Brain microvascular endothelial cell (primary cell): ENCODE results near the gene HDAC7.

Experiments used
- DNase-seq: peaks from one replicate; pipeline ENCODE4 v3.0.0-alpha.2; 2020
- H3K27ac ChIP-seq: fragments of 250-450 bp; sonication (Bioruptor Pico); 2 replicates; pipeline ENCODE4 v1.5.1; 2020; ENCODE audit warnings: mild to moderate bottlenecking, moderate library complexity
- H3K27me3 ChIP-seq: fragments of 250-450 bp; sonication (Bioruptor Pico); replicated peaks from 2 replicates; pipeline ENCODE4 v1.5.1; 2020; ENCODE audit warnings: mild to moderate bottlenecking
- H3K36me3 ChIP-seq: fragments of 250-450 bp; sonication (Bioruptor Pico); replicated peaks from 2 replicates; pipeline ENCODE4 v1.5.1; 2020; ENCODE audit warnings: mild to moderate bottlenecking
- H3K4me3 ChIP-seq: 2 replicates; pipeline ENCODE4 v1.5.1; 2011; ENCODE audit warnings: low read depth, mild to moderate bottlenecking, control low read depth, low read length, moderate library complexity
- CTCF ChIP-seq: IDR thresholded peaks from 2 replicates; pipeline ENCODE4 v1.5.1; 2011; ENCODE audit warnings: low read depth, mild to moderate bottlenecking, moderate library complexity, low read length, control low read depth, inconsistent platforms; ENCODE audit errors: missing control alignments
- in situ Hi-C: cut with HindIII; loops from 2 replicates; pipeline ENCODE4 v1.10.0; 2017; ENCODE audit warnings: low sequenced_read_pairs, low pct_ligation_motif_present

HDAC7 gene

GRCh38 chr12:47835831-47836155 lies 16.1 kb upstream of the HDAC7 start:
- H3K36me3 ChIP-seq = no peaks in the 10 kb centered on the region
- TF ChIP-seq CTCF = no peak
- in situ Hi-C loops = no loop called here
- DNase-seq = no peak
- H3K4me3 ChIP-seq = no peak overlapping the region
- no peaks in the 10 kb centered on the region for H3K27me3 ChIP-seq
- no peak overlapping the region for H3K27ac ChIP-seq

- no peaks in the 10 kb centered on the region for H3K36me3 ChIP-seq
- in situ Hi-C loops = no loop called here
- no peaks in the 10 kb centered on the region for H3K27me3 ChIP-seq
- H3K4me3 ChIP-seq = no peak overlapping the region
- no peak overlapping the region for H3K27ac ChIP-seq
- no peak for TF ChIP-seq CTCF
- DNase-seq = no peak
Measured at GRCh38 chr12:47835006-47835830, 15.5 kb upstream of the HDAC7 start.

- in situ Hi-C loops = no loop called here
- Histone ChIP-seq H3K4me3 (no peak overlapping the region), H3K36me3 (no peaks in the 10 kb centered on the region), H3K27me3 (no peaks in the 10 kb centered on the region), H3K27ac (no peak overlapping the region)
- no peak for TF ChIP-seq CTCF
- no peak for DNase-seq
Measured at GRCh38 chr12:47834199-47834903, 14.6 kb upstream of the HDAC7 start.

- in situ Hi-C loops = no loop called here
- no peak for DNase-seq
- Histone ChIP-seq H3K36me3 (no peaks in the 10 kb centered on the region), H3K27ac (no peak overlapping the region), H3K4me3 (no peak overlapping the region), H3K27me3 (no peaks in the 10 kb centered on the region)
- no peak for TF ChIP-seq CTCF
Measured at GRCh38 chr12:47833591-47834012, 13.9 kb upstream of the HDAC7 start.

GRCh38 chr12:47832263-47832933 lies 12.7 kb upstream of the HDAC7 start:
- in situ Hi-C loops = no loop called here
- DNase-seq = no peak

More at GRCh38 chr12:47832263-47832933, 12.7 kb upstream of the HDAC7 start:
- no peaks in the 10 kb centered on the region for H3K36me3 ChIP-seq
- TF ChIP-seq CTCF = no peak
- no peak overlapping the region for H3K4me3 ChIP-seq
- H3K27ac ChIP-seq = no peak overlapping the region
- H3K27me3 ChIP-seq = no peaks in the 10 kb centered on the region
